Nephron (organoid): ENCODE measurements around the gene MAP3K3.

ENCODE experiments used
- H3K27ac Mint-ChIP-seq, 3 experiments: 2 replicates each; pipeline ENCODE4 v1.8.0; 2020; ENCODE audit warnings: mixed read lengths in 3 of 3, mild to moderate bottlenecking in 2 of 3, moderate library complexity in 1 of 3
- H3K27me3 Mint-ChIP-seq: 2 replicates; pipeline ENCODE4 v1.8.0; 2021; ENCODE audit warnings: low read depth, mild to moderate bottlenecking, moderate library complexity, mixed read lengths
- H3K36me3 Mint-ChIP-seq: 2 replicates; pipeline ENCODE4 v1.8.0; 2020; ENCODE audit warnings: low read depth, mixed read lengths
- H3K4me1 Mint-ChIP-seq: 2 replicates; pipeline ENCODE4 v1.8.0; 2020; ENCODE audit warnings: mixed read lengths
- H3K4me3 Mint-ChIP-seq, 3 experiments: 2 replicates each; pipeline ENCODE4 v1.8.0; 2020; ENCODE audit warnings: mild to moderate bottlenecking in 3 of 3, mixed read lengths in 3 of 3, moderate library complexity in 2 of 3
- H3K9me3 Mint-ChIP-seq: 2 replicates; pipeline ENCODE4 v1.8.0; 2020; ENCODE audit warnings: mixed read lengths
- TF ChIP-seq, protein P1 (sequence below), 3 experiments: fragments of 200-600 bp; sonication (generic); IDR thresholded peaks; one replicate each; pipeline ENCODE4 v1.5.0; 2021; ENCODE audit warnings: antibody characterized with exemption in 3 of 3; ENCODE audit not compliant: unreplicated experiment in 3 of 3

Gene MAP3K3

GRCh38 chr17:63703029-63703428 lies 80.8 kb downstream of the MAP3K3 start:
- H3K27ac Mint-ChIP-seq, result peak overlapping the region in 2 of 3 experiments; percentile 13 to 59
- H3K9me3 Mint-ChIP-seq, result no peaks in the 10 kb centered on the region
- peaks cover 22% of the 10 kb centered on the region for H3K36me3 Mint-ChIP-seq
- TF ChIP-seq, protein P1, sequence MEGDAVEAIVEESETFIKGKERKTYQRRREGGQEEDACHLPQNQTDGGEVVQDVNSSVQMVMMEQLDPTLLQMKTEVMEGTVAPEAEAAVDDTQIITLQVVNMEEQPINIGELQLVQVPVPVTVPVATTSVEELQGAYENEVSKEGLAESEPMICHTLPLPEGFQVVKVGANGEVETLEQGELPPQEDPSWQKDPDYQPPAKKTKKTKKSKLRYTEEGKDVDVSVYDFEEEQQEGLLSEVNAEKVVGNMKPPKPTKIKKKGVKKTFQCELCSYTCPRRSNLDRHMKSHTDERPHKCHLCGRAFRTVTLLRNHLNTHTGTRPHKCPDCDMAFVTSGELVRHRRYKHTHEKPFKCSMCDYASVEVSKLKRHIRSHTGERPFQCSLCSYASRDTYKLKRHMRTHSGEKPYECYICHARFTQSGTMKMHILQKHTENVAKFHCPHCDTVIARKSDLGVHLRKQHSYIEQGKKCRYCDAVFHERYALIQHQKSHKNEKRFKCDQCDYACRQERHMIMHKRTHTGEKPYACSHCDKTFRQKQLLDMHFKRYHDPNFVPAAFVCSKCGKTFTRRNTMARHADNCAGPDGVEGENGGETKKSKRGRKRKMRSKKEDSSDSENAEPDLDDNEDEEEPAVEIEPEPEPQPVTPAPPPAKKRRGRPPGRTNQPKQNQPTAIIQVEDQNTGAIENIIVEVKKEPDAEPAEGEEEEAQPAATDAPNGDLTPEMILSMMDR (IDR thresholded peaks at IDR 0.05; ENCODE audit: unreplicated experiment in 3 of 3), result no peak
- H3K4me3 Mint-ChIP-seq, result peak overlapping the region; percentile 57 to 66 (median 59)
- peaks cover 17% of the 10 kb centered on the region for H3K4me1 Mint-ChIP-seq
- H3K27me3 Mint-ChIP-seq, result peaks cover 3% of the 10 kb centered on the region

- Mint-ChIP-seq H3K4me1 (peaks cover 17% of the 10 kb centered on the region), H3K4me3 (peak overlapping the region in 2 of 3 experiments; percentile 18 to 46), H3K36me3 (peaks cover 24% of the 10 kb centered on the region), H3K9me3 (no peaks in the 10 kb centered on the region), H3K27ac (no peak overlapping the region), H3K27me3 (peaks cover 3% of the 10 kb centered on the region)
- TF ChIP-seq, protein P1 (IDR thresholded peaks at IDR 0.05; ENCODE audit: unreplicated experiment in 3 of 3), result no peak
Measured at GRCh38 chr17:63703556-63704258, 81.5 kb downstream of the MAP3K3 start.

DNA sequence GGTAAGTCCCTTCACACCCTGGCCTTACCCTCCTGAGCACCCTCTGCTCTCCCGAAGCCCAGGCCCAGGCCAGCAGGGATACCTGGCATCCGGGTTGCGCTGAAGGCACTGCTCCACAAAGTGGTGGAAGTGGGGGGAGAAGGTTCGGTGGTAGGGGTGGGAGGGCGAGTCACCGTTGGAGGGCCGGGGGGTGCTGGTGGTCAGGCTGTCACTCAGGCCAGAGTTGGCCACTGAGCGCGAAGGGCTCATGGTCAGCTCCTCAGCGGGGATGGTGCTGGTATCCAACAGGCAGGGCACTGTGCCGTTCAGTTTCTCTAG lies 82.0 kb downstream of the MAP3K3 start:
- peaks cover 3% of the 10 kb centered on the region for H3K27me3 Mint-ChIP-seq
- H3K27ac Mint-ChIP-seq, result no peak overlapping the region
- H3K36me3 Mint-ChIP-seq, result peaks cover 30% of the 10 kb centered on the region
- H3K9me3 Mint-ChIP-seq, result no peaks in the 10 kb centered on the region
- H3K4me1 Mint-ChIP-seq, result peaks cover 17% of the 10 kb centered on the region
- no peak overlapping the region for H3K4me3 Mint-ChIP-seq
- TF ChIP-seq, protein P1 (IDR thresholded peaks at IDR 0.05; ENCODE audit: unreplicated experiment in 3 of 3), result no peak

- H3K27me3 Mint-ChIP-seq, result peaks cover 3% of the 10 kb centered on the region
- no peak overlapping the region for H3K27ac Mint-ChIP-seq
- H3K4me1 Mint-ChIP-seq, result peaks cover 17% of the 10 kb centered on the region
- H3K4me3 Mint-ChIP-seq, result no peak overlapping the region
- peaks cover 36% of the 10 kb centered on the region for H3K36me3 Mint-ChIP-seq
- TF ChIP-seq, protein P1 (IDR thresholded peaks at IDR 0.05; ENCODE audit: unreplicated experiment in 3 of 3), result no peak
- H3K9me3 Mint-ChIP-seq, result no peaks in the 10 kb centered on the region
Measured at GRCh38 chr17:63704836-63705235, 82.6 kb downstream of the MAP3K3 start.

GRCh38 chr17:63705657-63706056 lies 83.4 kb downstream of the MAP3K3 start:
- H3K9me3 Mint-ChIP-seq, result no peaks in the 10 kb centered on the region
- H3K27me3 Mint-ChIP-seq, result peaks cover 3% of the 10 kb centered on the region
- H3K4me3 Mint-ChIP-seq, result no peak overlapping the region
- peaks cover 36% of the 10 kb centered on the region for H3K36me3 Mint-ChIP-seq
- peak overlapping the region in 1 of 3 experiments; percentile 49 for H3K27ac Mint-ChIP-seq
- TF ChIP-seq, protein P1 (IDR thresholded peaks at IDR 0.05; ENCODE audit: unreplicated experiment in 3 of 3), result no peak
- H3K4me1 Mint-ChIP-seq, result peaks cover 17% of the 10 kb centered on the region
